ENCODE results near the gene SCFD2. TPM values are rescaled to one million over a fixed set of nuclear protein-coding genes. Genes with fewer than 3 reads are reported as not detected.

SCFD2 gene
- total RNA-seq, 1 experiment from 2014 or later = 36.6 TPM

- intact Hi-C loops (cut with micrococcal nuclease) = no loop called here
- H4K20me1 ChIP-seq (ENCODE audit: low read length) = no peaks in the 10 kb centered on the region
- no peak for TF ChIP-seq EZH2phosphoT487 (IDR thresholded peaks at IDR 0.05; ENCODE audit: borderline replicate concordance, low read length)
- no peak for TF ChIP-seq EZH2 (IDR thresholded peaks at IDR 0.05; ENCODE audit: low read length, unreplicated experiment)
- TF ChIP-seq CTCF (conservative IDR thresholded peaks at IDR 0.05; ENCODE audit: low read depth, low read length) = no peak
- H3K27ac ChIP-seq (ENCODE audit: low read length) = no peak overlapping the region
- no peaks in the 10 kb centered on the region for H3K9me3 ChIP-seq (ENCODE audit: low read length)
- no peaks in the 10 kb centered on the region for H3F3A ChIP-seq (ENCODE audit: low read length, unreplicated experiment)
- H3K4me1 ChIP-seq (ENCODE audit: insufficient read depth, low read length) = no peaks in the 10 kb centered on the region
- H3K9me2 ChIP-seq (replicated peaks; ENCODE audit: low read length) = no peaks in the 10 kb centered on the region
- no peak overlapping the region for H3K9ac ChIP-seq (ENCODE audit: low read length)
- POLR2A ChIA-PET (ENCODE audit: unreplicated experiment) = no interaction called here
- CTCF ChIA-PET = no interaction called here
- no peaks in the 10 kb centered on the region for H3K27me3 ChIP-seq (ENCODE audit: low read length)
- H3K36me3 ChIP-seq (ENCODE audit: low read depth, low read length) = no peaks in the 10 kb centered on the region
- no peak overlapping the region for H2AFZ ChIP-seq (ENCODE audit: low read length)
- BruUV-seq (replicated peaks) = no TSS peak
- no peak overlapping the region for H3K4me2 ChIP-seq (ENCODE audit: low read length)
- H3K4me3 ChIP-seq (ENCODE audit: low read length) = no peak overlapping the region
- H3K79me2 ChIP-seq (ENCODE audit: low read length) = no peaks in the 10 kb centered on the region
- DNase-seq (no peak), ATAC-seq (no peak)
Observed at GRCh38 chr4:53162969-53163368, 202.9 kb downstream of the SCFD2 start.

- Histone ChIP-seq H2AFZ (ENCODE audit: low read length) (no peak overlapping the region), H3K27me3 (ENCODE audit: low read length) (no peaks in the 10 kb centered on the region), H3K4me1 (ENCODE audit: insufficient read depth, low read length) (no peaks in the 10 kb centered on the region), H3K36me3 (ENCODE audit: low read depth, low read length) (no peaks in the 10 kb centered on the region), H3K79me2 (ENCODE audit: low read length) (no peaks in the 10 kb centered on the region), H4K20me1 (ENCODE audit: low read length) (no peaks in the 10 kb centered on the region), H3K9me3 (ENCODE audit: low read length) (no peaks in the 10 kb centered on the region), H3F3A (ENCODE audit: low read length, unreplicated experiment) (no peaks in the 10 kb centered on the region), H3K4me2 (ENCODE audit: low read length) (no peak overlapping the region), H3K4me3 (ENCODE audit: low read length) (no peak overlapping the region), H3K9me2 (replicated peaks; ENCODE audit: low read length) (no peaks in the 10 kb centered on the region), H3K27ac (ENCODE audit: low read length) (no peak overlapping the region), H3K9ac (ENCODE audit: low read length) (no peak overlapping the region)
- ATAC-seq (no peak), DNase-seq (no peak)
- POLR2A ChIA-PET (ENCODE audit: unreplicated experiment) = no interaction called here
- TF ChIP-seq CTCF (conservative IDR thresholded peaks at IDR 0.05; ENCODE audit: low read depth, low read length) (no peak), EZH2phosphoT487 (IDR thresholded peaks at IDR 0.05; ENCODE audit: borderline replicate concordance, low read length) (no peak), EZH2 (IDR thresholded peaks at IDR 0.05; ENCODE audit: low read length, unreplicated experiment) (no peak)
- intact Hi-C loops (cut with micrococcal nuclease) = no loop called here
- CTCF ChIA-PET = no interaction called here
- no TSS peak for BruUV-seq (replicated peaks)
Observed at GRCh38 chr4:53161787-53162433, 204.0 kb downstream of the SCFD2 start.

- Histone ChIP-seq H3K36me3 (ENCODE audit: low read depth, low read length) (no peaks in the 10 kb centered on the region), H3K27ac (ENCODE audit: low read length) (no peak overlapping the region), H3K27me3 (ENCODE audit: low read length) (no peaks in the 10 kb centered on the region), H4K20me1 (ENCODE audit: low read length) (no peaks in the 10 kb centered on the region), H3K4me2 (ENCODE audit: low read length) (no peak overlapping the region), H3K9me2 (replicated peaks; ENCODE audit: low read length) (no peaks in the 10 kb centered on the region), H3K4me3 (ENCODE audit: low read length) (no peak overlapping the region), H3K4me1 (ENCODE audit: insufficient read depth, low read length) (no peaks in the 10 kb centered on the region), H3K79me2 (ENCODE audit: low read length) (no peaks in the 10 kb centered on the region), H3K9ac (ENCODE audit: low read length) (no peak overlapping the region), H3K9me3 (ENCODE audit: low read length) (no peaks in the 10 kb centered on the region), H3F3A (ENCODE audit: low read length, unreplicated experiment) (no peaks in the 10 kb centered on the region), H2AFZ (ENCODE audit: low read length) (no peak overlapping the region)
- DNase-seq = no peak
- no TSS peak for BruUV-seq (replicated peaks)
- CTCF ChIA-PET = no interaction called here
- TF ChIP-seq EZH2phosphoT487 (IDR thresholded peaks at IDR 0.05; ENCODE audit: borderline replicate concordance, low read length) = no peak
- no peak for TF ChIP-seq CTCF (conservative IDR thresholded peaks at IDR 0.05; ENCODE audit: low read depth, low read length)
- TF ChIP-seq EZH2 (IDR thresholded peaks at IDR 0.05; ENCODE audit: low read length, unreplicated experiment) = no peak
- POLR2A ChIA-PET (ENCODE audit: unreplicated experiment) = interaction anchor here (0.7 kb wide), 1 partner anchor 27 kb away, joined by 3 read pairs; no protein-coding TSS in a partner anchor
- no peak for ATAC-seq
- intact Hi-C loops (cut with micrococcal nuclease) = no loop called here
Observed at GRCh38 chr4:53161051-53161786, 204.6 kb downstream of the SCFD2 start.

Data from PC-3 (cell line).